Progenitor cell of endocrine pancreas (in vitro differentiated cells): Measurements from ENCODE around the gene ENKUR. TPM values are rescaled to one million over a fixed set of nuclear protein-coding genes. Genes with fewer than 3 reads are reported as not detected.

ENCODE experiments used
- DNase-seq: peaks from one replicate; pipeline ENCODE4 v3.0.0; 2021; ENCODE audit warnings: low spot score; ENCODE audit not compliant: unreplicated experiment
- H3K27ac Mint-ChIP-seq: 2 replicates; pipeline ENCODE4 v1.8.0; 2021; ENCODE audit warnings: mild to moderate bottlenecking, moderate library complexity, mixed read lengths
- H3K27me3 Mint-ChIP-seq: 2 replicates; pipeline ENCODE4 v1.8.0; 2021; ENCODE audit warnings: mixed read lengths
- H3K36me3 Mint-ChIP-seq: 2 replicates; pipeline ENCODE4 v1.8.0; 2022; ENCODE audit warnings: mixed read lengths; ENCODE audit not compliant: insufficient read depth
- H3K4me1 Mint-ChIP-seq: 2 replicates; pipeline ENCODE4 v1.8.0; 2021; ENCODE audit warnings: low read depth, mixed read lengths
- H3K4me3 Mint-ChIP-seq: 2 replicates; pipeline ENCODE4 v1.8.0; 2021; ENCODE audit warnings: low read depth, mild to moderate bottlenecking, moderate library complexity, mixed read lengths
- H3K9me3 Mint-ChIP-seq: 2 replicates; pipeline ENCODE4 v1.8.0; 2021; ENCODE audit warnings: low read depth, mixed read lengths
- CTCF ChIP-seq: fragments of 200-600 bp; sonication (generic); IDR thresholded peaks from one replicate; pipeline ENCODE4 v1.5.0; 2021; ENCODE audit warnings: antibody characterized with exemption, mild to moderate bottlenecking; ENCODE audit not compliant: unreplicated experiment
- total RNA-seq: library from RNA; stranded (reverse); gene quantifications from 2 replicates; pipeline ENCODE4 v1.2.1, GENCODE V29; 2021

Gene ENKUR
- total RNA-seq, 1 donor from 2014 or later: 0.46 TPM

DNA sequence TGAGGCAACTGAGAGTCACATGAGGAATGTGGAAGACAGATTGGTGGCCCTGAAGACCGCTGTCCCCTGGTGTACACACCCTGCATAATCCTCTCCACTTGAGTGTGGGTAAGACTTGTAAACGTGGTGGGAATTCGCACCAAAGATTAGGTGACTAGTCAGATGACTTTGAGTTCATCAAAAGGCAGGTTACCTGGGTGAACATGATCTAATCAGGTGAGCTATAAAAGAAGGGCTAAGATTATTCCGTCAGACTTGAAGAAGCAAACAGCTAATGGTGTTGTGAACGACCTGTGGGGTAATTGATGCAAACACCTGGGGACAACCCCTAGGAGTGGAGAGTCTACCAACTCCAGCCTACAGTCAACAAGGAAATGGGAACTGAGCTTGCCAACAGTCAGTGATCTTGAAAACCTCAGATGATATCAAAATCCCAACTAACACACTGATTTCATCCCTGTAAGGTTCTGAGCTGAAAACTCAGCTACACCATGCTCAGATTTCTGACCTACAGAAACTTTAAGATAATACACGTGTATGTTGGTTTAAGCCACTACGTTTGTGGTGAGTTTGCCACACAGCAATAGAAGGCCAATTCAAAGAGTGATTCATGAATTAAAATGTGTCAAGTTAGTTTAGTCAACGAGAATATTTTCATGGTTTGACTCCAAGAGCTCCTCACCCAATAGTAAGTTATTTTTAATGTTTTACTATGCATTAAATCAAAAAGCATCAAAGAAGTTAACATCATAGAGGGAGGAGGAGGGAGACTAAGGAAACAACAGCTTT, 80.3 kb downstream of the ENKUR start:
- Mint-ChIP-seq H3K4me1 (peaks cover 5% of the 10 kb centered on the region), H3K9me3 (no peaks in the 10 kb centered on the region), H3K4me3 (no peak overlapping the region), H3K36me3 (peaks cover 32% of the 10 kb centered on the region), H3K27ac (no peak overlapping the region), H3K27me3 (no peaks in the 10 kb centered on the region)
- no peak for DNase-seq
- no peak for TF ChIP-seq CTCF

Other genes starting within 250 kb of the ENKUR start
- gene PRTFDC1, start 63.6 kb downstream of the ENKUR start, total RNA-seq: 35.4 and 39.4 TPM in 2 replicates
- gene THNSL1, start 454 bp upstream of the ENKUR start, total RNA-seq: 6.5 and 7.0 TPM in 2 replicates
- 0.10 and 0.11 TPM in 2 replicates for gene GPR158, start 158.8 kb upstream of the ENKUR start, total RNA-seq